Measurements from ENCODE around the gene GAGE10. TPM values are rescaled to one million over a fixed set of nuclear protein-coding genes. Genes with fewer than 3 reads are reported as not detected.

The GAGE10 gene, protein sequence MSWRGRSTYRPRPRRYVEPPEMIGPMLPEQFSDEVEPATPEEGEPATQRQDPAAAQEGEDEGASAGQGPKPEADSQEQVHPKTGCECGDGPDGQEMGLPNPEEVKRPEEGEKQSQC
- polyA plus RNA-seq, result not detected

DNA sequence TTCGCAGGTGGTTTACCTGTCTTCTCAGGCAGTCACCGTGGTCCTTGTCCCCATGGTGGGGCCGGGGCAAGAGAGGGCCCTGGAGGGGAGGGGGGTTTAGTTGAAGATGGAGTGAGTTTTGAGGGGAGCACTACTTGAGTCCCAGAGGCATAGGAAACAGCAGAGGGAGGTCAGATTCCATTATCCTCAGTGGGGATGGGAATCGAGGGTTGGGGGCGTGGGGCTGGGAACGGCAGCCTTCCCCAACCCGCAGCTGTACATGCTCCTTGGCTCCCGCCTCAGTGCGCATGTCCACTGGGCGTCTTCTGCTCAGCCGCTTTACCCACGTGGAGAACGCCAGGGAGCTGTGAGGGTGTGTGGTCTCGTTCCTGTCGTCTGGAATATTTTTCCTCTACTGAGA, at the start of gene GAGE10:
Gene GAGE10, plus strand, starts transcription at position 301 of the 400 bp plus-strand sequence. CDS start 1,214 bp downstream, outside the sequence.
- no peaks in the 10 kb centered on the region for H3K36me3 ChIP-seq (ENCODE audit: control insufficient read depth in 2 of 2, insufficient read depth in 2 of 2, low read length in 1 of 2)
- 81 to 86% methylated on average over 14 to 15 of the region's 15 CpGs for WGBS, 2 donors
- H3K9me3 ChIP-seq (ENCODE audit: control insufficient read depth in 2 of 2, insufficient read depth in 1 of 2, low read depth in 1 of 2, low read length in 1 of 2), result no peaks in the 10 kb centered on the region
- no peaks in the 10 kb centered on the region for H3K4me1 ChIP-seq (ENCODE audit: control insufficient read depth in 2 of 2, insufficient read depth in 2 of 2, low read length in 1 of 2)
- no peak within 1 kb of the TSS for H3K27ac ChIP-seq (ENCODE audit: low read depth in 2 of 2, low read length in 1 of 2)
- H3K27me3 ChIP-seq (ENCODE audit: control insufficient read depth in 1 of 2, insufficient read depth in 2 of 2, low read length in 2 of 2), result no peaks in the 10 kb centered on the region
- no peak within 1 kb of the TSS for H3K4me3 ChIP-seq (ENCODE audit: low read depth in 1 of 2, low read length in 2 of 2)

DNA sequence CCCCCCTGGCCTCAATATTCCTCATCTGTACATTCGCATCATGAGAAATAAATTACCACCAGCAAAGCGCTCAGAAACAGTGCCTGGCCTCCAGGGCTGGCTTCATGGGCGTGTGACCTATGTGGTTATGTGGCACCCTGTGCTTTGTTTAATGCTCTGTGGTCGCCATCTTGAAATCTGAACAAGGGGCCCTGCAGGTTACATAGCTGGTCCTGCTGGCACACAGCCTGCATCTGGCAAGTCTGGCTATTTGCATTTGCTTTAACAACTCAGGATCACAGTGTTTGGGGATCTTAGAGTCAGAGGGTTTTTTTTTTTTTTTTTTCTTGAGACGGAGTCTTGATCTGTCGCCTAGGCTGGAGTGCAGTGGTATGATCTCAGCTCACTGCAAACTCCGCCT, 48.8 kb upstream of the GAGE10 start:
- Histone ChIP-seq H3K9me3 (ENCODE audit: control insufficient read depth in 2 of 2, insufficient read depth in 1 of 2, low read depth in 1 of 2, low read length in 1 of 2) (no peaks in the 10 kb centered on the region), H3K4me1 (ENCODE audit: control insufficient read depth in 2 of 2, insufficient read depth in 2 of 2, low read length in 1 of 2) (no peaks in the 10 kb centered on the region), H3K27ac (ENCODE audit: low read depth in 2 of 2, low read length in 1 of 2) (no peak overlapping the region), H3K36me3 (ENCODE audit: control insufficient read depth in 2 of 2, insufficient read depth in 2 of 2, low read length in 1 of 2) (peaks cover 0 to 3% of the 10 kb centered on the region in 2 donors), H3K27me3 (ENCODE audit: control insufficient read depth in 1 of 2, insufficient read depth in 2 of 2, low read length in 2 of 2) (no peaks in the 10 kb centered on the region), H3K4me3 (ENCODE audit: low read depth in 1 of 2, low read length in 2 of 2) (no peak overlapping the region)
- WGBS, 2 donors, result 86 to 90% methylated on average over 7 of the region's 7 CpGs

DNA sequence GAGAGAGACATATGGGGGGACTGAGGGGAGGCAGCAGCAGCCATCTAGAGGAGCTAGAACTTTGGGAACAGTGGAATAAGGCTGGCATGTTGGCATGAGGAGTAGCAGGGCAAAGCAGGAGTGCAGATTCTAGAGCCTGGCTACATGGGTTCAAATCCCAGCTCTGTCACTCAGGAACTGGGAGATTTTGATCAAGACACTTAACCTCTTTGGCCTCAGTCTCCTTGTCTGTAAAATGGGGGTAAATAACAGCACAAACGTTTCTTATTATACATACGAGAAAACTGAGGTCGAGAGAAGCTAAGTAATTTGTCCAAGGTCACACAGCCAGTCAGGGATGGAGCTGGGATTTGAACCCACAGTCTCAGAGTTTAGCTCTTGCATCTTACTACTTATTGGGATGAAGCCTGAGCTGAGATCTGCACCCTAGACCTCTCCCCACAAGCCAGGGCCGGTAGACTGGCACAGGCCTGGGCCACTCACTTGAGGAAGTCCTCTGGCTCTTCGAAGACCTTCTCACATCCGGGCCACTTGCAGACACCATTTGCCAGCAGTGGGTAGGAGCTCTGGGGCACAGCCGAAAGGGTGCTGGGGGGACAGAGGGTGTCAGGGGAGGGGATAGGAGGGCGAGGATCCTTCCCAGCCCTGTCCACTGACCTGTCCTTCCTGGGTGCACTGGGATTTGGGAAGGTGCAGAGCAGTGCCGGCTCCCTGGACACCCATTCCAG, 47.0 kb upstream of the GAGE10 start:
- Histone ChIP-seq H3K27me3 (ENCODE audit: control insufficient read depth in 1 of 2, insufficient read depth in 2 of 2, low read length in 2 of 2) (no peaks in the 10 kb centered on the region), H3K36me3 (ENCODE audit: control insufficient read depth in 2 of 2, insufficient read depth in 2 of 2, low read length in 1 of 2) (no peaks in the 10 kb centered on the region), H3K27ac (ENCODE audit: low read depth in 2 of 2, low read length in 1 of 2) (no peak overlapping the region), H3K9me3 (ENCODE audit: control insufficient read depth in 2 of 2, insufficient read depth in 1 of 2, low read depth in 1 of 2, low read length in 1 of 2) (no peaks in the 10 kb centered on the region), H3K4me1 (ENCODE audit: control insufficient read depth in 2 of 2, insufficient read depth in 2 of 2, low read length in 1 of 2) (no peaks in the 10 kb centered on the region), H3K4me3 (ENCODE audit: low read depth in 1 of 2, low read length in 2 of 2) (no peak overlapping the region)
- 75 to 82% methylated on average over 8 to 9 of the region's 9 CpGs for whole genome bisulfite sequencing, 2 donors

DNA sequence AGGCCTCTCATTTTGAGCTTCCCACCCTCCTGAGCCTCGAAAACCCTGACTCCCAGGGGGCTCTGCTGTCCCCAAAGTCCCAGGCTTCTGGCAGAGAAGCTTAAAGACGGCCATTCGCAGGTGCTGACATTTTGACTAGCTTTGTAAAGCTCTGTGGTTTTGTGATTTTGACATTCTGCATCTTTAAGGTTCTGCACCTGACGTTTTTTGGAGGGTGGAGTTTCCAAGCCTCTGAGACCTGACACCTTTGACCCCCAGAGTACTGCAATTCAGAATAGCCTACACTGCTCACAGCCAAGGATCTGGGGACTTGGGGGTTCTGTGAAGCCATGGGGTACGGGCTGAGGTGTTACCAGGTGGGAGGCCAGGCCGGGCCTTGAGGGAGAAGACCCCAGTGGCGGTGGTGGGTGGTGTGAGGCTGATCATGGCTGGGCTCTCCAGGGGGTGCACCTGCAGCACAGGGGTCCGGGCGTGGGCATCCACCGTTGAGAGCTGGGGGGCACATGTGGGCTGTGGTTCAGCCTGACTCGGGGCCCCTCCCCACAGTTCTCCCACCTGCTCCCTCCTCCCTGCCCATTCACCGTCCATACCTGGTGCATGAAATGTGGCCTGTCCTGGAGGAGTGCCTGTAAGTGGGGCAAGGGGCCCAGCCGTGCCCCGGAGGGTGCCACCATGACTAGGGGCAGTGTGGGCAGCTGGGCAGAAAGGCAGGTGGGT, 46.2 kb upstream of the GAGE10 start:
- no peaks in the 10 kb centered on the region for H3K4me1 ChIP-seq (ENCODE audit: control insufficient read depth in 2 of 2, insufficient read depth in 2 of 2, low read length in 1 of 2)
- no peaks in the 10 kb centered on the region for H3K27me3 ChIP-seq (ENCODE audit: control insufficient read depth in 1 of 2, insufficient read depth in 2 of 2, low read length in 2 of 2)
- H3K27ac ChIP-seq (ENCODE audit: low read depth in 2 of 2, low read length in 1 of 2), result no peak overlapping the region
- WGBS, 2 donors, result 79 to 81% methylated on average over 14 of the region's 14 CpGs
- no peaks in the 10 kb centered on the region for H3K9me3 ChIP-seq (ENCODE audit: control insufficient read depth in 2 of 2, insufficient read depth in 1 of 2, low read depth in 1 of 2, low read length in 1 of 2)
- H3K36me3 ChIP-seq (ENCODE audit: control insufficient read depth in 2 of 2, insufficient read depth in 2 of 2, low read length in 1 of 2), result no peaks in the 10 kb centered on the region
- no peak overlapping the region for H3K4me3 ChIP-seq (ENCODE audit: low read depth in 1 of 2, low read length in 2 of 2)

DNA sequence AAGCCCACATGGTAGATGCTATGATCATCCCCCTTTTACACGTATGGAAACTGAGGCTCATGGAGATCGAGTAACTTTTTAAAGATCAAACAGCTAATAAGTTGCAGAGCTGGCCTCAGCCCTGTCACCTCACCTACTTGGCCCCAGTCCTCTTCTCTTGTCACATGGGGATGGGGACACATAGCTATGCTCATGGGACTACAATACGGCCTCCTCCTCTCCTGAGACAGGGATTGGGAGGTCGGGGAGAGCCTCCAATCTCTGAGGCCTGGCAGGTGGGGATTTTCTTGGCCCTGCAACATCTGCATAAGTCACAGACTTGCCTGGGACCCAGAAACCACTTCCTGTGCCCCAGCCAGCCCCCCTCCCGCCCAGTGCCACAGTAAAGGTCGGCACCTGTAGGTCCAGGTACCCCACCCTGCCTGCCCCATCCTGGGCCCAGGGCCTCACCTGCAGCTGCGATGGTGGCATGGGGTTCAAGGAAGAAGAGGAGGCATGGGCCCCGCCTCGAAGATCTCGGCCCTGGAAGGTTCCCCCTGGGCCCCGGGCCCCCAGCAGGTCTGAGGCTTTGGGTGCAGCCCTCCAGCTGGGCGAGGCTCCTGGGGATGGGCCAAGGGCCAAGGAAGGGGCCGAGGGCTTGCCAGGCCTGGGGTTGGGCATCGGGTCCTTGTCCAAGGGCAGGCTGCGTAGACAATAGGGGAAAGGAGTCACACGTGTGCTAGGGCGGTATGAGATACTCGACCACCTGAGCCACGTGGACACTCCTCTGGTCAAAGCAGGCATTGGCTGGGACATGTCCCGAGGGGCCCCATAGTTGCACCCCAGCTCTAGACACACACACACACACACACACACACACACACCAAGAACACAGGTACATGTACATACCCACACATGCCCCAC, 45.3 kb upstream of the GAGE10 start:
- H3K36me3 ChIP-seq (ENCODE audit: control insufficient read depth in 2 of 2, insufficient read depth in 2 of 2, low read length in 1 of 2), result no peaks in the 10 kb centered on the region
- H3K4me3 ChIP-seq (ENCODE audit: low read depth in 1 of 2, low read length in 2 of 2), result no peak overlapping the region
- H3K9me3 ChIP-seq (ENCODE audit: control insufficient read depth in 2 of 2, insufficient read depth in 1 of 2, low read depth in 1 of 2, low read length in 1 of 2), result no peaks in the 10 kb centered on the region
- no peaks in the 10 kb centered on the region for H3K27me3 ChIP-seq (ENCODE audit: control insufficient read depth in 1 of 2, insufficient read depth in 2 of 2, low read length in 2 of 2)
- no peaks in the 10 kb centered on the region for H3K4me1 ChIP-seq (ENCODE audit: control insufficient read depth in 2 of 2, insufficient read depth in 2 of 2, low read length in 1 of 2)
- no peak overlapping the region for H3K27ac ChIP-seq (ENCODE audit: low read depth in 2 of 2, low read length in 1 of 2)
- WGBS, 2 donors, result 66% methylated on average over 17 to 20 of the region's 20 CpGs

DNA sequence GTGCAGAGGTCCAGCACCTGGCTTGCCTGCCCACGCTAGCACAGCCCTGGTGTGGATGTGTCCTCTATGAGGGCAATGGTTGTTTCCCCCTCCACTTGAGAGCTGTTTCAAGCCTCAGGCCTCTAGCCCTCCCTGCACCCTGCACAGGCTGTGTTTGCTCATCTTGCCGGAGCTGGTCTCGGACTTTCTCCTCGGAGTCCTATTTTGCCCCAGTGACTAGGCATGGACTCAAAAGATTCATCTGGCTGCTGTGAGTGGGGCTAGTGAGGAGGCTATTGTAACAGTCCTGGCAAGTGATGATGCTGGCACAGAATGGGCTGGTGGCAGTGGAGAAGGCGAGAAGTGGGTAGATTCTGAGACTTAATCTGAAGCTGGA, 44.7 kb upstream of the GAGE10 start:
- no peak overlapping the region for H3K4me3 ChIP-seq (ENCODE audit: low read depth in 1 of 2, low read length in 2 of 2)
- H3K4me1 ChIP-seq (ENCODE audit: control insufficient read depth in 2 of 2, insufficient read depth in 2 of 2, low read length in 1 of 2), result no peaks in the 10 kb centered on the region
- no peaks in the 10 kb centered on the region for H3K27me3 ChIP-seq (ENCODE audit: control insufficient read depth in 1 of 2, insufficient read depth in 2 of 2, low read length in 2 of 2)
- H3K9me3 ChIP-seq (ENCODE audit: control insufficient read depth in 2 of 2, insufficient read depth in 1 of 2, low read depth in 1 of 2, low read length in 1 of 2), result no peaks in the 10 kb centered on the region
- no peak overlapping the region for H3K27ac ChIP-seq (ENCODE audit: low read depth in 2 of 2, low read length in 1 of 2)
- H3K36me3 ChIP-seq (ENCODE audit: control insufficient read depth in 2 of 2, insufficient read depth in 2 of 2, low read length in 1 of 2), result no peaks in the 10 kb centered on the region
- 76 to 84% methylated on average over 5 of the region's 5 CpGs for WGBS, 2 donors

DNA sequence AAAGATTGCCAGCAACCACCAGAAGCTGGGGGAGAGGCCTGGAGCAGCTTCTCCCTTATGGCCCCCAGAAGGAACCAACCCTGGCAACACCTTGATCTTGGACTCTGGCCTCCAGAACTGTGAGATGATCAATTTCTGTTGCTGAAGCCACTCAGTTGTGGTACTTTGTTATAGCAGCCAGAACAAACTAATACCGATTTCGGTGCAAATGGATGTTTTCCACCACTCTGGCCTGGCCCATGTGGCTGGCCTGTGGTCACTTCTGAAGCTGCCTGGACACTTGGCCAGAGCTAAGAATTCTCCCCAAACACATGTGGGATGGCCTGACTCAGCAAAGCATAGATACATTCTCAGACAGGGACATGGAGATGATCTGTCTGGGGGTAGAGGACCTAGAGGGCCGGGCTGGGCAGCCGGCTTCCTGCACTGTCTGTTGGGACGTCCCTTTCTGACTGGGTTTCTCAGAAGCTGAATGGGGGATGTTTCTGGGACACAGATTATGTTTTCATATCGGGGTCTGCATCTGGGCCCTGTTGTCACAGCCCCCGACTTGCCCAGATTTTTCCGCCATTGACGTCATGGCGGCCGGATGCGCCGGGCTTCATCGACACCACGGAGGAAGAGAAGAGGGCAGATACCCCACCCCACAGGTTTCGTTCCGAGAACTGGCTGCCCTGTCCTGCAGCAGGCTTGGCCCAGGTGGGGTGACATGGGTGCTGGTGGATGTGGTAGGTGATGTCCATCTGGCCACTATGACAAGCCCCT, 43.0 kb upstream of the GAGE10 start:
- Histone ChIP-seq H3K27me3 (ENCODE audit: control insufficient read depth in 1 of 2, insufficient read depth in 2 of 2, low read length in 2 of 2) (no peaks in the 10 kb centered on the region), H3K4me1 (ENCODE audit: control insufficient read depth in 2 of 2, insufficient read depth in 2 of 2, low read length in 1 of 2) (no peaks in the 10 kb centered on the region), H3K36me3 (ENCODE audit: control insufficient read depth in 2 of 2, insufficient read depth in 2 of 2, low read length in 1 of 2) (no peaks in the 10 kb centered on the region), H3K27ac (ENCODE audit: low read depth in 2 of 2, low read length in 1 of 2) (no peak overlapping the region), H3K9me3 (ENCODE audit: control insufficient read depth in 2 of 2, insufficient read depth in 1 of 2, low read depth in 1 of 2, low read length in 1 of 2) (no peaks in the 10 kb centered on the region), H3K4me3 (ENCODE audit: low read depth in 1 of 2, low read length in 2 of 2) (no peak overlapping the region)
- WGBS, 2 donors, result 90 to 93% methylated on average over 17 of the region's 17 CpGs

DNA sequence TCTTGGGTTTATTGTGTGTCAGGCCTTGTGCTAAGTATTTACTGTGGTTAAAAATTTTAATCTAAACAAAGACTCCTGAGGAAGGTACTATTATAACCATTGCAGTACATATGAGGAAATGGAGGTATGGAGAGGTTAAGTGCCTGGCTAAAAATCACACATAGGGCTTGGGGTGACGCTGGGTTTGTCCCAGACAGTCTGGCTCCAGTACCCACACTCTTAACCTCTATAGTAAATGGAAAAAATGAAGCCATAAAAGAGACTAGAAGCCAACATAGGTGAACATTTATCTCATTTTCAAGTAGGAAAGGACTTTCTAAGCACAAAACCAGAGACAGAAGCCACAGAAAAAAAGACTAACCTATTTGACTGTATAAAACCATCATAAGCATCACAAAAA, 40.8 kb upstream of the GAGE10 start:
- H3K9me3 ChIP-seq (ENCODE audit: control insufficient read depth in 2 of 2, insufficient read depth in 1 of 2, low read depth in 1 of 2, low read length in 1 of 2), result no peaks in the 10 kb centered on the region
- H3K4me1 ChIP-seq (ENCODE audit: control insufficient read depth in 2 of 2, insufficient read depth in 2 of 2, low read length in 1 of 2), result no peaks in the 10 kb centered on the region
- 52 to 67% methylated on average over 1 of the region's 1 CpG for WGBS, 2 donors
- no peaks in the 10 kb centered on the region for H3K36me3 ChIP-seq (ENCODE audit: control insufficient read depth in 2 of 2, insufficient read depth in 2 of 2, low read length in 1 of 2)
- H3K27me3 ChIP-seq (ENCODE audit: control insufficient read depth in 1 of 2, insufficient read depth in 2 of 2, low read length in 2 of 2), result no peaks in the 10 kb centered on the region
- H3K4me3 ChIP-seq (ENCODE audit: low read depth in 1 of 2, low read length in 2 of 2), result no peak overlapping the region
- no peak overlapping the region for H3K27ac ChIP-seq (ENCODE audit: low read depth in 2 of 2, low read length in 1 of 2)

DNA sequence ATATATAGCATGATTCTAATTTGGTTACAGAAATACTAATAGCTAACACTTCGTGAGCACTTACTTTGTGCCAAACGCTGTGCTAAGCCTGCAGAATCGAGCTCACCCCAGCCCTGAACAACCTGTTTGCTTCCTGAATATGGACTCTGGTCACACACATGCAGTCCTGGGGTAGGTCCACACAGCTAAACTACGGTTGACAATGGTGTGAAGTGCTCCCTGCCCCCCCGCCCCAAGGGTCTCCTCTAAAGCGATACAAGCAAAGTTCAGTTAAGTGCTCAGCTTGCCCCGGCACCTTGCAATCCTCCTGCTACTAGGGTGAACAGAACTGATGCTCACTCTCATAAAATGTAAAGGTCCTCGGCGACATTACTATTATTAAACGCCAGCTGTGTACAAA, 39.8 kb upstream of the GAGE10 start:
- Histone ChIP-seq H3K27me3 (ENCODE audit: control insufficient read depth in 1 of 2, insufficient read depth in 2 of 2, low read length in 2 of 2) (no peaks in the 10 kb centered on the region), H3K27ac (ENCODE audit: low read depth in 2 of 2, low read length in 1 of 2) (no peak overlapping the region), H3K36me3 (ENCODE audit: control insufficient read depth in 2 of 2, insufficient read depth in 2 of 2, low read length in 1 of 2) (no peaks in the 10 kb centered on the region), H3K4me1 (ENCODE audit: control insufficient read depth in 2 of 2, insufficient read depth in 2 of 2, low read length in 1 of 2) (no peaks in the 10 kb centered on the region), H3K4me3 (ENCODE audit: low read depth in 1 of 2, low read length in 2 of 2) (no peak overlapping the region), H3K9me3 (ENCODE audit: control insufficient read depth in 2 of 2, insufficient read depth in 1 of 2, low read depth in 1 of 2, low read length in 1 of 2) (no peaks in the 10 kb centered on the region)
- WGBS, 2 donors, result 74 to 86% methylated on average over 10 of the region's 10 CpGs
